ENCODE results near the gene SCAMP5. TPM values are rescaled to one million over a fixed set of nuclear protein-coding genes. Genes with fewer than 3 reads are reported as not detected.

SCAMP5 gene
- total and polyA plus RNA-seq, 2 of the 4 experiments (the other 2 are of a cell fraction) = 0.36 to 1.6 TPM

DNA sequence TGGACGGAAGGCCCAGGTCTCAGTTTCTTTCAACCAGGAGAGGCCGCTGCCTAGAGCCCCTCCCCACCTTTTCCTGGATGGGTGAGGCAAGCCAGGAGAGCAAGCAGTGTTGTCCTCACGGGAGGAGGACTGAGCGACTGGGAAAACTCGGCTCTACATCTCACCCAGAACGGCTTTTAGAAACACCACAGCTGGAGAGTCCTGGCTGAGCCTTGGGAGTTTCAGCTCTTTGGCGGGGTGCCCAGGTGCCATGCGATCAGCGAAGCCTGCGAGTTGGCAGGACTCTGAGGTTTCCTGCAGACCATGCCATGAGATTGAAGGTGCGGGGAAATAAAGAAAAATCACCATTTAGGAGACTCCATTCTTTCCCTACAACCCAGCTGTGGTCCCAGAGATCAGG, 54.0 kb downstream of the SCAMP5 start:
- Histone ChIP-seq H3K9me1 (ENCODE audit: insufficient read depth, low read length) (peaks cover 13% of the 10 kb centered on the region), H3K79me1 (ENCODE audit: low read depth in 1 of 2, low read length in 2 of 2) (peaks cover 0 to 11% of the 10 kb centered on the region in 2 experiments; a peak in 2 of 4 replicates), H2AFZ (replicated peaks; ENCODE audit: low read length, poor library complexity) (no peak overlapping the region), H3K9ac (ENCODE audit: low read depth, low read length) (no peak overlapping the region), H4K91ac (ENCODE audit: insufficient read depth, low read depth, low read length) (no peak overlapping the region), H3K14ac (replicated peaks; ENCODE audit: low read depth, low read length) (no peak overlapping the region), H2AK5ac (ENCODE audit: low read depth, low read length) (no peak overlapping the region), H3K4me1 (ENCODE audit: control insufficient read depth, insufficient read depth, low read length) (peaks cover 14% of the 10 kb centered on the region), H3K18ac (ENCODE audit: low read depth, low read length) (no peak overlapping the region), H2BK20ac (ENCODE audit: low read depth, low read length) (no peak overlapping the region), H3K27me3 (ENCODE audit: control insufficient read depth, insufficient read depth, low read length) (no peaks in the 10 kb centered on the region), H2BK15ac (ENCODE audit: low read depth, low read length) (no peak overlapping the region), H4K8ac (ENCODE audit: low read depth in 2 of 2, low read length in 2 of 2) (no peak overlapping the region), H2BK5ac (ENCODE audit: low read depth, low read length, poor library complexity, severe bottlenecking) (no peak overlapping the region), H3K27ac (ENCODE audit: insufficient read depth, low read length) (no peak overlapping the region), H3K4ac (ENCODE audit: low read depth, low read length) (no peak overlapping the region), H3K36me3 (ENCODE audit: control insufficient read depth, insufficient read depth, low read length) (no peaks in the 10 kb centered on the region; the same call in 1 of the 2 replicates), H2AK9ac (replicated peaks; ENCODE audit: low read depth, low read length, poor library complexity) (peak overlapping the region; percentile 66), H3K56ac (ENCODE audit: extremely low read depth, insufficient read depth, low read length) (no peak overlapping the region), H3K9me3 (ENCODE audit: control insufficient read depth, insufficient read depth, low read length) (no peaks in the 10 kb centered on the region), H2BK120ac (ENCODE audit: low read depth, low read length) (no peak overlapping the region), H3K4me2 (ENCODE audit: low read depth, low read length) (no peak overlapping the region), H3K23ac (ENCODE audit: low read depth, low read length) (no peak overlapping the region), H3K4me3 (ENCODE audit: insufficient read depth, low read depth, low read length) (no peak overlapping the region), H4K5ac (ENCODE audit: low read depth, low read length) (no peak overlapping the region), H4K20me1 (ENCODE audit: insufficient read depth, low read length) (no peaks in the 10 kb centered on the region; the same call in 1 of the 2 replicates)
- no peak for ATAC-seq (ENCODE audit: low read depth)
- DNase-seq = peak; percentile 28
- dilution Hi-C loops (cut with HindIII; ENCODE audit: low sequenced_read_pairs, unreplicated experiment) = no loop called here
- intact Hi-C loops (cut with micrococcal nuclease) = no loop called here
- in situ Hi-C loops (cut with MboI; ENCODE audit: low sequenced_read_pairs) = no loop called here
- TF ChIP-seq BHLHE40 (IDR thresholded peaks at IDR 0.05; ENCODE audit: low read depth, low read length) (no peak), RCOR1 (IDR thresholded peaks at IDR 0.05; ENCODE audit: insufficient replicate concordance, low read length) (no peak), SMC3 (IDR thresholded peaks at IDR 0.05; ENCODE audit: low read depth, low read length) (no peak), CHD1 (IDR thresholded peaks at IDR 0.05; ENCODE audit: low read depth, low read length) (no peak), MAFK (IDR thresholded peaks at IDR 0.05; ENCODE audit: low read depth, low read length) (no peak)
- TF ChIP-seq, protein P1, sequence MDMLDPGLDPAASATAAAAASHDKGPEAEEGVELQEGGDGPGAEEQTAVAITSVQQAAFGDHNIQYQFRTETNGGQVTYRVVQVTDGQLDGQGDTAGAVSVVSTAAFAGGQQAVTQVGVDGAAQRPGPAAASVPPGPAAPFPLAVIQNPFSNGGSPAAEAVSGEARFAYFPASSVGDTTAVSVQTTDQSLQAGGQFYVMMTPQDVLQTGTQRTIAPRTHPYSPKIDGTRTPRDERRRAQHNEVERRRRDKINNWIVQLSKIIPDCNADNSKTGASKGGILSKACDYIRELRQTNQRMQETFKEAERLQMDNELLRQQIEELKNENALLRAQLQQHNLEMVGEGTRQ (IDR thresholded peaks at IDR 0.05; ENCODE audit: low read depth, low read length) = no peak
- POLR2A ChIA-PET (ENCODE audit: unreplicated experiment) = no interaction called here
- CTCF ChIA-PET = no interaction called here
- BruUV-seq (replicated peaks) = no TSS peak
- WGBS, 2 experiments (ENCODE audit: extremely low coverage in 2 of 2, insufficient read length in 1 of 2) = 90% methylated on average over 2 of the region's 11 CpGs; no CpG with 5 or more reads in 1 of the 2 experiments
